Right atrium auricular region (tissue), 2 donors: Measurements from ENCODE around the gene ACP5. TPM values are rescaled to one million over a fixed set of nuclear protein-coding genes. Genes with fewer than 3 reads are reported as not detected.

Experiments used
- DNase-seq: peaks from one replicate; pipeline ENCODE4 v3.0.0-alpha.2; 2019; ENCODE audit warnings: low spot score
- H3K27ac ChIP-seq, 2 donors: fragments of 200-600 bp; sonication (generic); 1 replicate in 1 of 2; 2 replicates in 1 of 2; pipeline ENCODE4 v1.5.1; 2016 to 2019
- H3K27me3 ChIP-seq, 2 donors: fragments of 200-600 bp; sonication (generic); one replicate each; pipeline versions ENCODE4 v1.5.1 to v1.6.0; 2017 to 2019
- H3K36me3 ChIP-seq: fragments of 200-600 bp; sonication (generic); one replicate; pipeline ENCODE4 v1.5.1; 2016
- H3K4me1 ChIP-seq, 2 donors: fragments of 200-600 bp; sonication (generic); one replicate each; pipeline versions ENCODE4 v1.5.1 to v1.6.0; 2017 to 2019
- H3K4me3 ChIP-seq, 2 donors: fragments of 200-600 bp; sonication (generic); 1 replicate in 1 of 2; 2 replicates in 1 of 2; pipeline ENCODE4 v1.5.1; 2017 to 2019; ENCODE audit warnings: mild to moderate bottlenecking in 1 of 2, moderate library complexity in 1 of 2
- H3K9me3 ChIP-seq, 2 donors: fragments of 200-600 bp; sonication (generic); one replicate each; pipeline ENCODE4 v1.5.1; 2019
- CTCF ChIP-seq, 2 donors: fragments of 200-600 bp; sonication (generic); IDR thresholded peaks; one replicate each; pipeline ENCODE4 v1.5.1; 2019; ENCODE audit warnings: antibody characterized with exemption in 2 of 2
- total RNA-seq, 2 donors: library from RNA; depleted of rRNA; stranded (reverse); fragments of >200 nt; gene quantifications; one replicate each; pipeline ENCODE4 v1.1.0, GENCODE V29; 2016

Gene ACP5
- total RNA-seq, 2 donors from 2014 or later, result 3.2 to 3.6 TPM

DNA sequence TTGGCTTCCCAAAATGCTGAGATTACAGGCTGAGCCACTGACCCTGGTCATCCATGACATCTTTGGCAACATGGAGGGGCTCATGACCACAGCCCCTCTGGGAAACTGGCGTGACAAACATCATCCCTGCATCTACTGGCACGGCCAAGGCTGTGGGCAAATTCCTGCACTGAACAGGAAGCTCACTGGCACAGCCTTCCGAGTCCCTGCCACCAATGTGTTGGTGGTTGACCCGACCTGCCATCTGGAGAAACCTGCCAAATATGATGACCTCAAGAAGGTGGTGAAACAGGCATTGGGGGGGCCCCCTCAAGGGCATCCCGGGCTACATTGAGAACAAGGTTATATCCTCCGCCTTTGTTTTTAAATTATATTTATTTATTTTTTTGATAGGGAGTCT lies 8.9 kb upstream of the ACP5 start:
- no peak for DNase-seq
- Histone ChIP-seq H3K36me3 (no peaks in the 10 kb centered on the region), H3K9me3 (no peaks in the 10 kb centered on the region), H3K4me1 (peaks cover 0 to 6% of the 10 kb centered on the region in 2 donors), H3K27ac (no peak overlapping the region), H3K27me3 (no peaks in the 10 kb centered on the region), H3K4me3 (no peak overlapping the region)
- no peak for TF ChIP-seq CTCF (IDR thresholded peaks at IDR 0.05)

DNA sequence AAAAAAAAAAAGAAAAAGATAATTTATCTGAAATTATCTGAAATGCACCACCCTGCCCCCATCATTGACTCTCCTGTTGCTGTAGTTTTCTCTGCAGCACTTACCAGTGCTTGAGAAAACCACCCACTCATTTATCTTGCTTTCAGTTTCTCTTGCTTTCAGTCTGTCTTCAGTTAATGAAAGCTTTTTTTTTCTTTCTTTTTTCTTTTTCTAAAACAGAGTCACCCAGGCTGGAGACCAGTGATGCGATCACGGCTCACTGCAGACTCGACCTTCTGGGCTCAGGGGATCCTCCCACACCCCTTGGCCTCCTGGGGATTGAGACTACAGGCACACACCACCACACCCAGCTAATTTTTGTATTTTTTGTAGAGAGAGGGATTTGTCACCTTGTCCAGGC lies 4.3 kb upstream of the ACP5 start:
- DNase-seq, result no peak
- Histone ChIP-seq H3K4me3 (no peak overlapping the region), H3K9me3 (no peaks in the 10 kb centered on the region), H3K4me1 (peaks cover 0 to 13% of the 10 kb centered on the region in 2 donors), H3K27ac (no peak overlapping the region), H3K27me3 (no peaks in the 10 kb centered on the region), H3K36me3 (no peaks in the 10 kb centered on the region)
- TF ChIP-seq CTCF (IDR thresholded peaks at IDR 0.05), result no peak

- no peak for TF ChIP-seq CTCF (IDR thresholded peaks at IDR 0.05)
- DNase-seq, result no peak
- H3K36me3 ChIP-seq, result no peaks in the 10 kb centered on the region
- H3K9me3 ChIP-seq, result no peaks in the 10 kb centered on the region
- no peak overlapping the region for H3K27ac ChIP-seq
- H3K4me1 ChIP-seq, result peaks cover 0 to 13% of the 10 kb centered on the region in 2 donors
- no peaks in the 10 kb centered on the region for H3K27me3 ChIP-seq
- no peak overlapping the region for H3K4me3 ChIP-seq
Measured at GRCh38 chr19:11580116-11580515, 2.7 kb upstream of the ACP5 start.

GRCh38 chr19:11578258-11579142 lies 1.1 kb upstream of the ACP5 start:
- H3K4me1 ChIP-seq, result peaks cover 0 to 13% of the 10 kb centered on the region in 2 donors
- H3K27me3 ChIP-seq, result no peaks in the 10 kb centered on the region
- H3K9me3 ChIP-seq, result no peaks in the 10 kb centered on the region
- no peaks in the 10 kb centered on the region for H3K36me3 ChIP-seq
- TF ChIP-seq CTCF (IDR thresholded peaks at IDR 0.05), result no peak
- H3K4me3 ChIP-seq, result peak overlapping the region; percentile 14 to 38
- DNase-seq, result no peak
- H3K27ac ChIP-seq, result peak overlapping the region in 1 of 2 donors; percentile 16

DNA sequence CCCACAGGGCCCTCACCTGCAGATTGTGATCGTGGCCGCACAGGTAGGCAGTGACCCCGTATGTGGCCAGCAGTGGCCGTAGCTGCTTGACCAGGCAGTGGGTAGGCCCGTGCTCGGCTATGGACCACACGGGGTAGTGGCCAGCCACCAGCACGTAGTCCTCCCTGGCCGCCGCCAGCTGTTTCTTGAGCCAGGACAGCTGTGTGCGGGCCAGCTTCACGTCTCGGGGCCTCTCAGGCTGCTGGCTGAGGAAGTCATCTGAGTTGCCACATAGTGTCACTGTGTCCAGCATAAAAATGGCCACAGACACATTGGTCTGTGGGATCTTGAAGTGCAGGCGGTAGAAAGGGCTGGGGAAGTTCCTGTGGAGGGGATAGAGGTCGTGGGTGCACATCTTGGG lies 1.2 kb downstream of the ACP5 start:
- H3K27ac ChIP-seq, result no peak overlapping the region
- H3K27me3 ChIP-seq, result no peaks in the 10 kb centered on the region
- no peaks in the 10 kb centered on the region for H3K9me3 ChIP-seq
- peaks cover 0 to 13% of the 10 kb centered on the region in 2 donors for H3K4me1 ChIP-seq
- no peak for TF ChIP-seq CTCF (IDR thresholded peaks at IDR 0.05)
- no peak overlapping the region for H3K4me3 ChIP-seq
- H3K36me3 ChIP-seq, result no peaks in the 10 kb centered on the region
- DNase-seq, result no peak
